GM21737 (cell line): Measurements from ENCODE around the gene CAPN2.
"Not testable (repeated sequence)": the region's sequence is repeated elsewhere in the genome, so short reads cannot be mapped to it uniquely, and the experiment has no call there.

Experiments
- ATAC-seq: cut with Tn5 transposase; IDR thresholded peaks from one replicate; pipeline ENCODE4 v1.9.1; 2021; ENCODE audit warnings: mild to moderate bottlenecking, moderate library complexity; ENCODE audit not compliant: unreplicated experiment

Gene CAPN2

DNA sequence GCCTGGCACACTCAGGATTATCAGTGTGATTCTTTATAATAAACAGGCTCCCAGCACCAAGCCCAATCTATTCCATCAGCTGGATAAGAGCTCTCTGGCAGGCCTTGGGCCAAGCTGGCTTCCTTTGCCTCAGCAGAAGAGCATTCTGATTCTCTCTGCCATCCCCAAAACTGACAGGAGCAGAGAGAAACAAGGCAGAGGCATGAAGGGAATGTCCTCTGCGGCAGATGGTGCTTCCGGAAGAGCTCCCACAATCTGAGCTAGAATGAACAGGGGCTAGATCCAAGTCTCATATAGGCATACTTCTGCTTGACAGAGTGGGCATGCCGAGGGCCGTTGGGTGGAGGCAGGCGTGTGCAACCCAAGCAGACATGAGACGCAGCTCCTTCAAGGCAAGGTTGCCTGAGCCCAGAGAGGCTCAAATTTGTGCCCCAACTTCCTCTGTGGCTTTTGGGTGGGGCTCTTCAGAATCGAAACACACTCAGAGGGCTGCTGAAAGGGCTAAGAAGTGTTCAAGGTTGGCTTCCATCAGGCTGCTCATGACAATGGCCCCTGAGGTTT lies 4.0 kb downstream of the CAPN2 start:
- ATAC-seq, result peak; percentile 46

- ATAC-seq, result no peak
These were observed 4.8 kb downstream of the CAPN2 start for GRCh38 chr1:223717123-223717522.

GRCh38 chr1:223717695-223718363 lies 5.5 kb downstream of the CAPN2 start:
- ATAC-seq, result no peak

- no peak for ATAC-seq
These were observed 6.5 kb downstream of the CAPN2 start for GRCh38 chr1:223718850-223719249.

DNA sequence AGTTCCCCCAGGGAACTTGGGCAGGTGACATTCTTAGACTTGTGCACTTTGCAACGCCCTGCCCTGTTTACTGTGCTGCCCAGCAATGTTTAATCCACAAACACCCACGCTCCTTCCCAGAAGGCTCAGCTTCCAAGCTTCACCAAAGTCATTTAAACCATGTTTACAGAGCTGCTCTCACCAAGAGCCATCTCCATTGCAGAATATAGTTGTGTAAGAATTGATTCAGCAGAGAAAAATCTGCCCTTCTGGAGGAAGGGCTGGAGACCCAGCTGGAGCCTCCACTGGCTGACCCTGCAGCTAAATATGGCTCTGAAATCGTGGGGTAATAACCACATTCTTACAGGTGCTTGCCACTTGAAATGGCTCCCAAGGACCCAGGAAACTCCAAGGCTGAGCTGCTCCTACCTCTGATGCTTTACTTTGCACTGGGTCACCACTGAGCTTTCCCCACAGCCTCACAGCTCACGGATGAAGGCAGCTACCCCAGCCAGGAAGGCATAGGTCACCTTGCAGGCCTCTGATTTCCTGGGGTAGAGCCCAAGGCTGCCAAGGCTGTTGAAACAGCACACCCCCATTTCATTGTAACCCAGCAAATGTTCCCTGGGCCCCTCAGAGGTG lies 8.7 kb downstream of the CAPN2 start:
- ATAC-seq, result no peak

DNA sequence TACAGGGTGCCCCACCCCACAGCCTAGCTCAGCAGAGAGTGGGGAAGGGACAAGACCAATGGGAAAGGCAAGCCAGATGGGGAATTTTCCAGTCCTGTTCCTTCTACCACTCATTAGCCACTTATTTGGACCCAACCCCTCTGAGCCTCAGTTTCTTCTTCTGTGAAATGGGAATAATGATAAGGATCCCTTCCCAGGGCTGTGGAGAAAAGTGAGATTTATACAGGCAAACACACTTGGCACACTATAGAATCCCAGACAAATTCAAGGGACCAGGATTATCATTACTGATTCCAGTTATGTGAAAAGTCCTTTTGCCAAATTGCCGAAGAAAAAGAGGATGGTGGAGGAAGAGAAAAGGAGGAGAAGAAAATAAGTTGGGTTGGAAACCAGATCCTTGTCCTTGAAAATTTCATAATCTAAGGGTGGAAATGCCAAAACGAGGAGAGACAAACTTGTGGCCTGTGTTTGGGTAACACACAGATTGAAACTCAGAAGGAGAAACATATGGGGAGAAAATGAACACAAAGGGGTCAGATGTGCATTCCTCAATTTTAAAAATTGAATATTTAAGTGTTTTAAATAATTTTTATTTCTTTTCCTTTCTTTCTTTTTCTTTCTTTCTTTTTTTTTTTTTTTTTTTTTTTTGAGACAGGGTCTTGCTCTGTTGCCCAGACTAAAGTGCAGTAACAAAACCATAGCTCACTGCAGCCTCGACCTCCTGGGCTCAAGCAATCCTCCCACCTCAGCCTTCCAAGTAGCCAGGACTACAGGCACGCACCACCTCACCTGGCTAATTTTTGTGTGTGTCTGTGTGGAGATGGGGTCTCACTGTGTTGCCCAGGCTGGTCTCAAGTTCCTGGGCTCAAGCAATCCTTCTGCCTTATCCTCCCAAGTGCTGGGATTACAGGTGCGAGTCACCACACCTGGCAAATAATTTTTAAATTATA lies 9.6 kb downstream of the CAPN2 start:
- no peak for ATAC-seq

- no peak for ATAC-seq
These were observed 11.1 kb downstream of the CAPN2 start for GRCh38 chr1:223723351-223723904.

DNA sequence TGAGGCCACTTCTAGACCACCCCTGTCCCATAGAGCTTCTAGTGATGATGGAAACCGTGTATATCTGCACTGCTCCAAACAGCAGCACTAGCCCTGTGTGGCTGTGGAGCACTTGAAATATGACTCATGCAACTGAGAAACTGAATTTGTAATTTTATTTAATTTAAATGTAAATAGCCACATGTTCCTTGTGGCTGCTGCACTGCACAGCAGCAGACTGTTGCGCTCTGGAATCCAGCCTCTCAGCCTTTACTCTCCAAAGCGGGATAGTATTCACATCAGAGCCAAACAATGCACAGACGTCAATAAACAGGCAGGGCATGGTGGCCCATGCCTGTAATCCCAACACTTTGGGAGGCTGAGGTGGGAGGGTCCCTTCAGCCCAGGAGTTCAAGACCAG lies 12.0 kb downstream of the CAPN2 start:
- ATAC-seq, result no peak

GRCh38 chr1:223725578-223725977 lies 13.2 kb downstream of the CAPN2 start:
- ATAC-seq, result no peak

- ATAC-seq, result peak; percentile 94
These were observed 14.2 kb downstream of the CAPN2 start for GRCh38 chr1:223726380-223727001.

DNA sequence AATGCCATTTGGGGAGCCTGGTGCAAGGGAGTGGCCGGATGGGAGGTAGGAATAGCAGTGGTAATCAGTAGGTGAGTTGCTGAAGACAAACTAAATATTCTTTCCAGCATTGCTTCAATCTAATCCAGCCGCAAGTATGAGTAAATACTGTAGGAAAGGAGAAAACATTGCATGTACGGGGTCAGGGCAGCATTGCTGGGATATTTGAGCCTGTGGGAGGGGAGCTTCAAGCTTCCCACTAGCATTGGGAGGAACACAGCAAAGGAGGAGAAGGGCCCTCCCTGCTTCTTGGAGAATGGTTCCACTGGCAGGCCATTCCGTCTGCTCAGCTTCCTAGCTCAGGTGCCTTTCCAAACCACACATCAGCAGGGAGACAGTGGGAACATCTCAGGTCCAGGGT lies 15.2 kb downstream of the CAPN2 start:
- ATAC-seq, result no peak

DNA sequence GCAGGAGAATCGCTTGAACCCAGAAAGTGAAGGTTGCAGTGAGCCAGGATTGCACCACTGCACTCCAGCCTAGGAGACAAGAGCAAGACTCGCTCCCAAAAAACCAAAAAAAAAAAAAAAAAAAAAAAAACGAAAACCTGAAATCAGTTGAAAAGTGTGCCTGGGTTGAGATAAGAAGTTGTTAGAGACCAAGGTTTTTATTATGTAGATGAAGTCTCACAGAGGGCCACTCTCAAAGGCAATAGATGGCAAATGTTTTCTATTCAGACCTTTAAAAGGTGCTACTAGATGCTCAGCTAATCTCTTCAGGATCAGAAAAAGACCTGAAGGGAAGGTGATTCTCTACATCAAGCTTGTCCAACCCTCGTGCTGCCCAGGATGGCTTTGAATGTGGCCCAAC lies 17.6 kb downstream of the CAPN2 start:
- no peak for ATAC-seq

DNA sequence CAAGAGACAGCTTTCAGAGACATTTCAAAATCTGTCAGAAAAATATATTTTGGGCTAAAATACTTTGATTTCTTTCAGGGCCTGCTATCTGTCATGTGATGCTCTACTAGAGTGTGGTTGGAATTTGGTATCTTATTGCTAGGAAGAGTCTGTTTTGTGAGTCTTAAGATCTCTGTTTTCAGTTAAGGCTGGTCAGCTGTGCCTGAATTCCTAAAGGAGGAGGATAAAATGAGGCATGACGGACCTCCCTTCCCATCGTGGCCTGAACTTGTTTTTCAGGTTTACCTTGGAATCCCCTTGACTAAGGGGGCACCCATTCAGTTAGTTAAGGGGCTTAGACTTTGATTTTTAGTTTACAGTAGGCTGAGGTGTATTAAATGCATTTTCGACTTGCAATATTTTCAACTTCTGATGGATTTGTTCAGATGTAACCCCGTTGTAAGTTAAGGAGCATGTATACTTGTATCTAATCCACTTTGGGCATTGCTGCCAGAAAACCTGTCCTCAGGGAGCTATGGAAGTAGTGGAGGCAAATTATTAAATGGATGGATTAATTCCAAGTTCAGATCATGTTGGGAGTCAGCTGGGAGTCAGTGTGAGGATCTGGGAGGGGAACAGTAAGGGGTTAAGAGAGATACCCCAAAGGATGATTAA lies 18.3 kb downstream of the CAPN2 start:
- no peak for ATAC-seq

GRCh38 chr1:223731133-223731770 lies 18.9 kb downstream of the CAPN2 start:
- no peak for ATAC-seq

DNA sequence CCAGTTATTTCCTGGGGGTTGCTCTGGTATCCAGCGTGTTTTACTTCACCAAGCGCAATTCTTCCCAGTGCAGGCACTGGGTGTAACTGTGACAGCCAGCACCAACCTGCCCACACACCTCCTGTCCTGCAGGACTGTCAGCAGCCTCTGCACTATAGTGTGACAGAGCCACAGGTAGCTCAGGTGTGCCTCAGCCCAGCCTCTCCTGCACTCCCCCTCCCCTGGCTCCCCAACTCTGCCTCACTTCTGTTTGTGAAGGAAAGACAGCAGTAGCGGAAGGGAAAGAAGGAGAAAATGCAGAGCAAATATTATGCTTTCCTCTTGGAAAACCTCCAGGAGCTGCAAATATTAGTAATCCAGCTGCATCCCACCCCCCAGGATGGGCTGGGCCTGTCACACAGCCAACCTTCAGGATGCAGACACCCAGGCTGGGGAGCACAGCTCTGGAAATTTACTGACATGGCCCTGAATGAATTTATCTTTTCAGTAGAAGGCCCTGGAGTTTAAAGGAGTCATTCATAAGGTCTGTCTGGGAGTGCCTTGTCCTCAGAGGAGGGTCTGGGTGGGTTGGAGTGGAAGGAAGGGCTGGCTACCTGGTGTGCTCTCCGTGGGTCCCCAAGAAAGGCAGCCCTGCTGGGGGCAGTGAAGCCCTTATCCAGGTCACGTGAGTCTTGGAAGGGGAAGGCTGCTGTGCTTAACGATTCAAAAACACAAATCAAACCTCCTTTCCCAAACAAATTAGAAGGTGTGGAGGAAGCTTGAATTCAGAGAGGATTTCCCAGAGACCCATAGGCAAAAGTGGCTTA lies 20.9 kb downstream of the CAPN2 start:
- ATAC-seq, result no peak

DNA sequence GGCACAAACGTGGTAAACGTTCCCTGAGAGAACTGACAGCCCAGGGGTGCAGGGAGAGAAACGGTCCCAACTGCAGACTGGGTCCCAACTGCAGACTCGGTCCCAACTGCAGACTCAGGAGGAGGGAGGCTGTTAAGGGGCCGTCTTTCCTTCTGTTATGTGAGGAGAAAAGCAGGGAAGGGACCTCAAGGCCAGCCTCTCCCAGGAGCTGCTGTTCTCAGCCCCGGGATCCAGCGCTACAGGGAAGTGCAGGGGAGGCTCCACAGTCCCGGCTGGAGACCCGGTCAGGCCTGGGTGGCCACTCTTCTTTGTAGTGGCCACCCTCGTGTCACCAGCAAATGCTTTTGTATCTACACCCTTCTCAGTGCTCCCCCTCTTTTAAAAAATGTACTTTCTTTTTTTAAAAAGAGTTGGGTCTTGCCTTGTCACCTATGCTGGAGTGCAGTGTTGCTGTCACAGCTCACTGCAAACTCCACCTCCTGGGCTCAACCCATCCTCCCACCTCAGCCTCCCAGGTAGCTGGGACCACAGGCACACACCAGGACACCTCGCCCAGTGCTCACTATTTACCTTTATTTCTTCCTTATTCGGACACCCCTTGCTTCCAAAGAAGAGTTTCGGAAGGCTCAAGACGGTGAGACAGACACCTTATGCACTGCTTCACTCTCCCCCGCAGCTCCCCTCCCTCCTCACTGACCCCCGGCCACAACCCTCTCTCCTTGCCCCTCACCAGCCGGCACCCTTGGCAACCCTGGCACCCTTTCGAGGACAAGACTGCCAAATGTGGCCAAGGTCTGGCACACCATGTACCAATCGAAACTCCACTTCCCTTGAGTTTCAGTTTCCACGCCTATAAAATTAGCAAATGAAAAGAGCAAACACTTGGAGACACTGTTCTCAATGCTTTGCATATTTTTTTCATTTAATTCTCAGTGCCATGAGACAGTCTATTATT lies 21.8 kb downstream of the CAPN2 start:
- ATAC-seq, result no peak

- not testable (repeated sequence) for ATAC-seq
These were observed 24.3 kb downstream of the CAPN2 start for GRCh38 chr1:223736638-223737037.

DNA sequence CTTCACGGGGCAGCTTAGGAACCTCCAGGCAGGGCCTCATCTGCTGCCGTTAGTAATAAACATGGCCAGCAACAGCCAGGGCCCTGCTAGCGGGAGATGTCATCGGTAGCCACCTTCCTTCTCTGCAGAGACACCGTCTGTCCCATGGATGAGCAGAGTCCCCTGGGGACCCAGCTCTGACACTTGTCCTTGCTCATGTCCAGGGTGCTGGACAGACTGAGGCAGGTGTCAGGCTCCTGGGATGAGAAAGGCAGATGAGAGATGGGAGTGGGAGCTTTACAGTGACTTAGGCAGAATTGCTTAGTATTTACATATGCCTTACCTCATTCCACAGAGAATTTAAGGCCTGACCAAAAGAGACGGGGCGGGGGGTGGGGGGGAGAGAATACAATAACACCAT lies 25.0 kb downstream of the CAPN2 start:
- ATAC-seq, result no peak
